Measurements from ENCODE around the gene KMT5B. TPM values are rescaled to one million over a fixed set of nuclear protein-coding genes. Genes with fewer than 3 reads are reported as not detected.

KMT5B gene
- polyA plus RNA-seq, 1 experiment = 17.2 TPM

GRCh38 chr11:68136866-68137265, 76.2 kb downstream of the KMT5B start:
- Histone ChIP-seq H3K27ac (ENCODE audit: low read depth, low read length) (no peak overlapping the region), H3K27me3 (ENCODE audit: control insufficient read depth, insufficient read depth, low read length) (no peaks in the 10 kb centered on the region), H3K9me3 (ENCODE audit: control insufficient read depth, insufficient read depth, low read length) (peaks cover 28% of the 10 kb centered on the region), H3K4me3 (ENCODE audit: low read depth, low read length) (no peak overlapping the region)
- TF ChIP-seq CTCF (IDR thresholded peaks at IDR 0.05; ENCODE audit: low read depth, low read length) = no peak
- POLR2A ChIA-PET = no interaction called here
- no peak for DNase-seq (ENCODE audit: low read depth, low spot score)
- CTCF ChIA-PET = interaction anchor here (0.7 kb wide), 1 partner anchor 95 kb away, joined by 3 read pairs; no protein-coding TSS in a partner anchor

GRCh38 chr11:68135161-68135560, 77.9 kb downstream of the KMT5B start:
- no peak for DNase-seq (ENCODE audit: low read depth, low spot score)
- TF ChIP-seq CTCF (IDR thresholded peaks at IDR 0.05; ENCODE audit: low read depth, low read length) = no peak

GRCh38 chr11:68133761-68134160, 79.3 kb downstream of the KMT5B start:
- H3K4me3 ChIP-seq (ENCODE audit: low read depth, low read length) = no peak overlapping the region
- ChIA-PET POLR2A (no interaction called here), CTCF (no interaction called here)
- no peak overlapping the region for H3K27ac ChIP-seq (ENCODE audit: low read depth, low read length)
- no peak for TF ChIP-seq CTCF (IDR thresholded peaks at IDR 0.05; ENCODE audit: low read depth, low read length)
- DNase-seq (ENCODE audit: low read depth, low spot score) = no peak
- H3K27me3 ChIP-seq (ENCODE audit: control insufficient read depth, insufficient read depth, low read length) = no peaks in the 10 kb centered on the region
- H3K9me3 ChIP-seq (ENCODE audit: control insufficient read depth, insufficient read depth, low read length) = peaks cover 31% of the 10 kb centered on the region

More at GRCh38 chr11:68135161-68135560, 77.9 kb downstream of the KMT5B start:
- Histone ChIP-seq H3K27me3 (ENCODE audit: control insufficient read depth, insufficient read depth, low read length) (no peaks in the 10 kb centered on the region), H3K27ac (ENCODE audit: low read depth, low read length) (no peak overlapping the region), H3K9me3 (ENCODE audit: control insufficient read depth, insufficient read depth, low read length) (peaks cover 31% of the 10 kb centered on the region), H3K4me3 (ENCODE audit: low read depth, low read length) (no peak overlapping the region)
- POLR2A ChIA-PET = no interaction called here
- CTCF ChIA-PET = no interaction called here

GRCh38 chr11:68130121-68130520, 83.0 kb downstream of the KMT5B start:
- POLR2A ChIA-PET = no interaction called here
- Histone ChIP-seq H3K27ac (ENCODE audit: low read depth, low read length) (no peak overlapping the region), H3K4me3 (ENCODE audit: low read depth, low read length) (no peak overlapping the region), H3K9me3 (ENCODE audit: control insufficient read depth, insufficient read depth, low read length) (peaks cover 31% of the 10 kb centered on the region), H3K27me3 (ENCODE audit: control insufficient read depth, insufficient read depth, low read length) (no peaks in the 10 kb centered on the region)
- CTCF ChIA-PET = no interaction called here
- TF ChIP-seq CTCF (IDR thresholded peaks at IDR 0.05; ENCODE audit: low read depth, low read length) = no peak
- DNase-seq (ENCODE audit: low read depth, low spot score) = no peak

- CTCF ChIA-PET = no interaction called here
- no peaks in the 10 kb centered on the region for H3K27me3 ChIP-seq (ENCODE audit: control insufficient read depth, insufficient read depth, low read length)
- H3K9me3 ChIP-seq (ENCODE audit: control insufficient read depth, insufficient read depth, low read length) = peaks cover 22% of the 10 kb centered on the region
- no peak overlapping the region for H3K27ac ChIP-seq (ENCODE audit: low read depth, low read length)
- peak; percentile 33 for DNase-seq (ENCODE audit: low read depth, low spot score)
- no peak for TF ChIP-seq CTCF (IDR thresholded peaks at IDR 0.05; ENCODE audit: low read depth, low read length)
- H3K4me3 ChIP-seq (ENCODE audit: low read depth, low read length) = peak overlapping the region; percentile 44
- POLR2A ChIA-PET = interaction anchor here (0.5 to 1.5 kb wide), 2 partner anchors 10 to 65 kb away, joined by 3 to 5 read pairs; no protein-coding TSS in a partner anchor
These were observed 84.3 kb downstream of the KMT5B start for GRCh38 chr11:68128682-68129327.

Data from AG04450 (cell line).